ENCODE results near the gene MSN. TPM values are rescaled to one million over a fixed set of nuclear protein-coding genes. Genes with fewer than 3 reads are reported as not detected.

Gene MSN
- total and polyA plus RNA-seq, 10 of the 15 experiments (the other 5 are each of a cell fraction or from before 2014, with no cell fraction given): 93.8 to 432 (median 270) TPM

DNA sequence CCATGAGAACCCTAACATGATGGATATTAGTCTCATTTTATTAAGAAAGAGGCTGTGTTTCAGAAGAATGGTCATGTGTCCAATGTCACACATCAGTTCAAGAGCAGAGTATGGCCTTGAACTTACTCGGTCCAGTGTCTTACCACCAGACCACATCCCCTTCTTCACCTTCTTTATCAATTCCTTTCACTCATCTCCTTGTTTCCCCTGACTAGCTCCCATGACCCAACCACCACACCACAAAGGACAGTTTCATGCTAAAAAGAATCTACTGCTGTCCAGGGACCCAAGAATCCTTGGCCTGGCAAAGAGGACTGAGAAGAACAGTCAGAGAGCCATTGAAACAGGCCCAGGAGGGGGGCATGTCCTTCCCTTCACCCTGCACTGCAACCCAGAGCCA, 33.6 kb upstream of the MSN start:
- SMC1A ChIA-PET (ENCODE audit: uncharacterized antibody, unreplicated experiment): no interaction called here

More for the DNA sequence above, 33.6 kb upstream of the MSN start:
- H3K79me2 ChIP-seq (ENCODE audit: control insufficient read depth, insufficient read depth, low read length): no peaks in the 10 kb centered on the region
- DNase-seq (ENCODE audit: low read depth, low spot score) (no peak), FAIRE-seq (no peak), ATAC-seq (no peak)
- intact Hi-C loops (cut with micrococcal nuclease; ENCODE audit: unreplicated experiment) (no loop called here), in situ Hi-C loops (cut with MboI) (no loop called here)
- H3K4me2 ChIP-seq (ENCODE audit: control insufficient read depth, insufficient read depth): no peak overlapping the region
- no peak overlapping the region for H3K9ac ChIP-seq (ENCODE audit: control insufficient read depth, insufficient read depth, low read length)
- no peaks in the 10 kb centered on the region; the same call in 2 of the 3 replicates for H3K9me3 ChIP-seq (replicated peaks; ENCODE audit: control insufficient read depth, insufficient read depth, low read length)
- ChIA-PET CTCF (no interaction called here), RAD21 (ENCODE audit: unreplicated experiment) (no interaction called here), POLR2A (no interaction called here)
- no peaks in the 10 kb centered on the region for H3K36me3 ChIP-seq (ENCODE audit: control insufficient read depth in 2 of 2, insufficient read depth in 2 of 2, low read length in 1 of 2)
- H3K27me3 ChIP-seq (replicated peaks in 1 of 2; ENCODE audit: control insufficient read depth in 2 of 2, insufficient read depth in 2 of 2, low read length in 1 of 2): no peaks in the 10 kb centered on the region
- H3K4me1 ChIP-seq (ENCODE audit: control insufficient read depth, insufficient read depth, low read length): no peaks in the 10 kb centered on the region
- TF ChIP-seq MEF2B (IDR thresholded peaks at IDR 0.05; ENCODE audit: partially characterized antibody, poor library complexity, severe bottlenecking): no peak
- TF ChIP-seq ZNF274 (IDR thresholded peaks at IDR 0.05; ENCODE audit: insufficient read depth, insufficient read length): no peak
- TF ChIP-seq DPF2 (IDR thresholded peaks at IDR 0.05): no peak
- TF ChIP-seq SMAD1 (IDR thresholded peaks at IDR 0.05; ENCODE audit: low read depth, partially characterized antibody): no peak
- TF ChIP-seq SMAD5 (IDR thresholded peaks at IDR 0.05; ENCODE audit: low read depth): no peak
- TF ChIP-seq ZNF217 (IDR thresholded peaks at IDR 0.05): no peak
- TF ChIP-seq, protein P1, sequence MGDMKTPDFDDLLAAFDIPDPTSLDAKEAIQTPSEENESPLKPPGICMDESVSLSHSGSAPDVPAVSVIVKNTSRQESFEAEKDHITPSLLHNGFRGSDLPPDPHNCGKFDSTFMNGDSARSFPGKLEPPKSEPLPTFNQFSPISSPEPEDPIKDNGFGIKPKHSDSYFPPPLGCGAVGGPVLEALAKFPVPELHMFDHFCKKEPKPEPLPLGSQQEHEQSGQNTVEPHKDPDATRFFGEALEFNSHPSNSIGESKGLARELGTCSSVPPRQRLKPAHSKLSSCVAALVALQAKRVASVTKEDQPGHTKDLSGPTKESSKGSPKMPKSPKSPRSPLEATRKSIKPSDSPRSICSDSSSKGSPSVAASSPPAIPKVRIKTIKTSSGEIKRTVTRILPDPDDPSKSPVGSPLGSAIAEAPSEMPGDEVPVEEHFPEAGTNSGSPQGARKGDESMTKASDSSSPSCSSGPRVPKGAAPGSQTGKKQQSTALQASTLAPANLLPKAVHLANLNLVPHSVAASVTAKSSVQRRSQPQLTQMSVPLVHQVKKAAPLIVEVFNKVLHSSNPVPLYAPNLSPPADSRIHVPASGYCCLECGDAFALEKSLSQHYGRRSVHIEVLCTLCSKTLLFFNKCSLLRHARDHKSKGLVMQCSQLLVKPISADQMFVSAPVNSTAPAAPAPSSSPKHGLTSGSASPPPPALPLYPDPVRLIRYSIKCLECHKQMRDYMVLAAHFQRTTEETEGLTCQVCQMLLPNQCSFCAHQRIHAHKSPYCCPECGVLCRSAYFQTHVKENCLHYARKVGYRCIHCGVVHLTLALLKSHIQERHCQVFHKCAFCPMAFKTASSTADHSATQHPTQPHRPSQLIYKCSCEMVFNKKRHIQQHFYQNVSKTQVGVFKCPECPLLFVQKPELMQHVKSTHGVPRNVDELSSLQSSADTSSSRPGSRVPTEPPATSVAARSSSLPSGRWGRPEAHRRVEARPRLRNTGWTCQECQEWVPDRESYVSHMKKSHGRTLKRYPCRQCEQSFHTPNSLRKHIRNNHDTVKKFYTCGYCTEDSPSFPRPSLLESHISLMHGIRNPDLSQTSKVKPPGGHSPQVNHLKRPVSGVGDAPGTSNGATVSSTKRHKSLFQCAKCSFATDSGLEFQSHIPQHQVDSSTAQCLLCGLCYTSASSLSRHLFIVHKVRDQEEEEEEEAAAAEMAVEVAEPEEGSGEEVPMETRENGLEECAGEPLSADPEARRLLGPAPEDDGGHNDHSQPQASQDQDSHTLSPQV (IDR thresholded peaks at IDR 0.05): no peak
- no peak for TF ChIP-seq ZNF384 (IDR thresholded peaks at IDR 0.05; ENCODE audit: borderline replicate concordance, low read depth, low read length)
- TF ChIP-seq NFYA (IDR thresholded peaks at IDR 0.05; ENCODE audit: borderline replicate concordance, low read depth, low read length): no peak
- TF ChIP-seq CREB1 (IDR thresholded peaks at IDR 0.05; ENCODE audit: low read depth): no peak
- TF ChIP-seq RAD21 (IDR thresholded peaks at IDR 0.05; ENCODE audit: insufficient read depth, low read depth, low read length): no peak
- TF ChIP-seq WRNIP1 (IDR thresholded peaks at IDR 0.05; ENCODE audit: borderline replicate concordance, low read depth, low read length): no peak
- TF ChIP-seq PAX8 (IDR thresholded peaks at IDR 0.05): no peak
- H4K20me1 ChIP-seq (ENCODE audit: control insufficient read depth, insufficient read depth): no peaks in the 10 kb centered on the region
- 38% methylated on average over 1 of the region's 1 CpG for WGBS (ENCODE audit: insufficient coverage, insufficient replicate concordance, low lambda C conversion rate, missing lambda C conversion rate)
- BruUV-seq (replicated peaks): no TSS peak
- no peak overlapping the region for H2AFZ ChIP-seq (ENCODE audit: control insufficient read depth, low read depth, low read length)
- no peak overlapping the region for H3K27ac ChIP-seq (ENCODE audit: control insufficient read depth, insufficient read depth)
- no peak overlapping the region for H3K4me3 ChIP-seq

All from GM12878 (cell line).